SKM-1 (cell line): Measurements from ENCODE around the gene DNAJB6.
"Not testable (repeated sequence)": the region's sequence is repeated elsewhere in the genome, so short reads cannot be mapped to it uniquely, and the experiment has no call there.

ENCODE experiments used
- DNase-seq: peaks from one replicate; lab custom pipeline; 2025; ENCODE audit not compliant: unreplicated experiment; lab: John Stamatoyannopoulos, UW

Gene DNAJB6

GRCh38 chr7:157320608-157320980 is 16.2 kb upstream of the DNAJB6 start:
- DNase-seq, result no peak

DNA sequence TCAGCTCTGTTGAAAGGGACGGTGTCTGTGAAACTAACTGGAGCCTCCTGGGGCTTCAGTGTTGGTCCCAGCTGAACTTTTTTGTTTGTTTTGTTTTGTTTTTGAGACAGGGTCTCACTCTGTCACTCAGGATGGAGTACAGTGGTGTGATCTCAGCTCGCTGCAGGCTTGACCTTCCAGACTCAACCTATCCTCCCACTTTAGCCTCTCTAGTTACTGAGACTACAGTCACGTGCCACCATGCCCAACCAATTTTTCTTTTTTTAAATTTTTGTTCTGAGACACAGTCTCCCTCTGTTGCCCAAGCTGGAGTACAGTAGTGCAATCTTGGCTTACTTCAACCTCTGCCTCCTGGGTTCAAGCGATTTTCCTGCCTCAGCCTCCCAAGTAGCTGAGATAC is 13.4 kb upstream of the DNAJB6 start:
- DNase-seq, result no peak

DNA sequence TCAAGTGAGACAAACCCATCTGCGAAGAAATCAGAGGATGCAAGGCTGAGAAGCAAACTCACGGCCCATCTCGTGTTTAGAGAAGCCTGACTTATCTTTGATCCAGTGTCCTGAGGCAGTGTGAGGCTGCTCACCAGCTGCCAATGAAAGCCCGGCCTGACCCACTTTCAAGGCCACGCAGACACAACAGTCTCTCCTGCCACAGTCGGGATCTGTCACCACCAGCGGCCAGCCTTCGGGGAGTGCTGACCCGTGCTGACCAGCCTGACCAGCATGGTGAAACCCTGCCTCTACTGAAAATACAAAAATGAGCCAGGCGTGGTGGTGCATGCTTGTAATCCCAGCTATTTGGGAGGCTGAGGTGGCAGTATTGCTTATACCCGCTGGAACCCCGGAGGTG is 7.4 kb upstream of the DNAJB6 start:
- no peak for DNase-seq

DNA sequence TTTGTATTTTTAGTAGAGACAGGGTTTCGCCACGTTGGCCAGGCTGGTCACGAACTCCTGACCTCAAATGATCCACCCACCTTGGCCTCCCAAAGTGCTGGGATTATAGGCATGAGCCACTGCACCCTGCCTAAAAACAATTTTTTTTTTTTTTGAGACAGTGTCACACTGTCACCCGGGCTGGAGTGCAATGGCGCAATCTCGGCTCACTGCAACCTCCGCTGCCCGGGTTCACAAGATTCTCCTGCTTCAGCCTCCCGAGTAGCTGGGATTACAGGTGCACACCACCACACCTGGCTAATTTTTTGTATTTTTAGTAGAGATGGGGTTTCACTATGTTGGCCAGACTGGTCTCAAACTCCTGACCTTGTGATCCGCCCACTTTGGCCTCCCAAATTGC is 6.2 kb upstream of the DNAJB6 start:
- DNase-seq, result not testable (repeated sequence)

GRCh38 chr7:157331049-157331448 is 5.8 kb upstream of the DNAJB6 start:
- DNase-seq, result not testable (repeated sequence)

DNA sequence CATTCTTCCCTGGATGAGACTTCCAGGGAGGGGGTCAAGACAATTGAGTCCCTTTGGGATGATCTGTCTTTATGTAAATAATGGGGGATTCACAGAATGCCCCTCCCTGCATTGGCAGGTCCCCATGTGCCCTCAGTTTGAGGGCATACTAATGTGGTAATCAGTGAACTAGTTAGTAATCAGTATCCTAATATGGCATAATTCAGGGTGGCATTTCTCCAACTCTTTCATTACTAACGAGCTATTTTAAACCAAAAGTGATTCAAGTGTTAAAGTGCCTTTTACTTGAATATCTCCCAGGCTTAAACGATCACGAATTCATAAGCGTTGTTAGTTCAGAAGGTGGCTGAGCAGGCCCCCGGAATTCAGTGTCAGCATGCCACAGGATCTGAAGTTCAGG is 1.6 kb upstream of the DNAJB6 start:
- no peak for DNase-seq

- no peak for DNase-seq
Observed at GRCh38 chr7:157335991-157336382, 817 bp upstream of the DNAJB6 start.

DNA sequence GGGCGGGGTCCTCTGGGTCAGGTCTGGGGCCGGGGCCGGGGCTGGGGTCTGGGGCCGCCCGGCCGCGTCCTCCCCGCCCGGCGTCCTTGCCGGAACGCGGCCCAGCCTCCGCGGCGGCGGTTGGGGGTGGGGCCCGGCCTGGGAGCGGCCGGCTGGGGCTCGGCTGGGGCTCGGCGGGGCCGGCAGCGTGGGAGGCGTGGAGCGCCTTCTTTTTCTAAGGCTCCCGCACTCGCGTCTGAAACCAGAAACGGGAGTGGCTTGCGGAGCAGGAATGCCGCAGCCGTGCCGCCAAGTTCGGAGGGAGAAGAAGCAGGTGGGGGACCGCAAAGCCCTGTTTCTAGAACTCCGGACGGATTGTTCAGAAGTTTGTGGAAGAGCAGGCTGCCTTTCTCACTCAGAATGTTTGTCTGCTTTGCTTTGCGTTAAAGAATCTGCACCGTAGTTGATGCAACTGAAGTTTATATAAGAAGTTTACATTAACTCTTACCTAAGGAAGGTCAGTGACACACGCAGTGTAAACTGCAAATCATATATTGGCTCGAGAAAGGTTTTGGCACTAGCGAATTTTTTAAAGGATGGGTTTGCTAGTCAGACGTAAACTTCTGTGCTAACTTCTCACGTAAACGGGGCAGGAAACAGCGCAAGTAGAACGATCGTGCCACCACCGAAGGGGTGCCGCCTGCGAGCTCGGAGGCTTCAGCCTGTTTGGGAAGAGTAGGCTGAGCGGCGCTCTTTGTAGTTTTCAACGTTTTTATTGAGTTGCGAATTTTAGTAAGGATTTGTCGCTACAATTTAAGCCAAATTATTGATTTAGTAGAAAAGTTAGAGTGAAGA is 729 bp downstream of the DNAJB6 start:
- no peak for DNase-seq

DNA sequence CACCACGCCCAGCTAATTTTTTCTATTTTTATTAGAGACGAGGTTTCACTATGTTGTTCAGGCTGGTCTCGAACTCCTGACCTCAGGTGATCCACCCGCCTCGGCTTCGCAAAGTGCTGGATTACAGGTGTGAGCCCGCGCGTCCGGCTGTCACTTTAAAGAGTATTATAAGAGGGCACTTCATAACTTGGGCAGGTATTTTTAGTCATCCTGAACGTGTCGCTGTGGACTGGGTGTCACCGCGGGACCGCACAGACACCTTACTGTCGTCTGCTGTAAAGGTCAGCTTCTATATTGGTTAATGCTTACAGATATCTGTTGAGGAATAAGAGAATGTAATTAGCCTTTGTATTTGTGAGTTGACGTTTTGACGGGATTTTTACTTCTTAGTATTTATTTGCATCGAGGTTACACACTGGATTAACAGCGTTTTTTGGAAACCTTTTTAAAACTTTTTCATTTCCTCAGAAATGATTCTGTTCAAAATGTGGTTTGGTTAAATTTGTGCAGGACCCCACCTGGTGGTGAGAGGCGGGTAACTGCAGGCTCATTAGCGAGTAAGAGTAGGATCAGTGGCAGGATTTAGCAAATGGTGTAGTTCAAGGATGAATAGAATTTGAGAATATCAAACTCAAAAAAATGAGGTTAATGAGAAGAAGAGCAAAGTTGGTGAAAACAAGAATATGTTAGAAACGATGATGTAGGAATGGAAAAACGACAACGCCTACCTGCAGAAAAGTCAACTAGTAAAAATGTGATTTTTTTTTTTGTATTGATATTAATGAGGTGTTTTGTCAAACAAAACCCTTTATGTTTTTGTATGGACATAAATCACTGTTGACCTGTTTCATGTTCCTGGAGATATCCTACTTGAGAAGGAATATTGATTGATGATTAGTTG is 3.2 kb downstream of the DNAJB6 start:
- no peak for DNase-seq

GRCh38 chr7:157347217-157347904 is 10.6 kb downstream of the DNAJB6 start:
- no peak for DNase-seq

DNA sequence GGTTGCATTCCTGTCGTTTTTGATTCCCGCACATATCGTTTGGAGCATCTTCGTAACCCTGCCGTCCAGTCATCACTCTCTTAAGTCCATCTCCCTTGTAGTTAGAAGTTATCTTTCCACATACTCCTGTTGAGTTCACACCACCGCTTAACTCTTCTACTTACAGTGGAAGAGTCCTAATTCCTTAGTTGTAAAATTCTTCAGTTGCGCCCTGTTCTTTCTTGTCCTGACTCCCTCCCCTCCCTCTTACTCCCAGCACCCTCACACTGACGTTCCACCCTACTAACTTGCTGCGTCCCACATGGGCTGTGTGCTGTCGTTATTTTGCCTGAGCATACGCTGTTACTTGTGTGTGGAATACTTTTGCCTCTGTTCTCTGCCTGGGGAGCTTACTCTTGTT is 11.7 kb downstream of the DNAJB6 start:
- no peak for DNase-seq

DNA sequence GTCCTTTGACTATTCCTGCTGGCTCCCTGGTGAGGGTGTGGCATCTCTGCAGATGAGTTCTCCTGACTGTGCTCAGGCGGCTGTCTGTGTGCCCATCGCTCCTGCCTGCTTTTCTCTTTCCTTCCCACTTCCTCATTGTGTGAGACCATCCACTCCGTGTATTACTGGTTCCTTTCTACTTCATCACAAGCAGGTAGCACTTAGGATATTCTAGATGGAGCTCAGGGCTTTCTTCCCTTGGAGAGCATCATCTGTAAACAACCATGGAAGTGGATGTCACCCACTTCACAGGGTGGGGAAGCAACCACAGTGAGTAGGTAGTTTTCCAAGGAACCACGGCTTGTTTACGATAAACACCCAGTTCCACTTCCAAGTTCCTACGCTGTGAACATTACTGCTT is 15.7 kb downstream of the DNAJB6 start:
- DNase-seq, result no peak

DNA sequence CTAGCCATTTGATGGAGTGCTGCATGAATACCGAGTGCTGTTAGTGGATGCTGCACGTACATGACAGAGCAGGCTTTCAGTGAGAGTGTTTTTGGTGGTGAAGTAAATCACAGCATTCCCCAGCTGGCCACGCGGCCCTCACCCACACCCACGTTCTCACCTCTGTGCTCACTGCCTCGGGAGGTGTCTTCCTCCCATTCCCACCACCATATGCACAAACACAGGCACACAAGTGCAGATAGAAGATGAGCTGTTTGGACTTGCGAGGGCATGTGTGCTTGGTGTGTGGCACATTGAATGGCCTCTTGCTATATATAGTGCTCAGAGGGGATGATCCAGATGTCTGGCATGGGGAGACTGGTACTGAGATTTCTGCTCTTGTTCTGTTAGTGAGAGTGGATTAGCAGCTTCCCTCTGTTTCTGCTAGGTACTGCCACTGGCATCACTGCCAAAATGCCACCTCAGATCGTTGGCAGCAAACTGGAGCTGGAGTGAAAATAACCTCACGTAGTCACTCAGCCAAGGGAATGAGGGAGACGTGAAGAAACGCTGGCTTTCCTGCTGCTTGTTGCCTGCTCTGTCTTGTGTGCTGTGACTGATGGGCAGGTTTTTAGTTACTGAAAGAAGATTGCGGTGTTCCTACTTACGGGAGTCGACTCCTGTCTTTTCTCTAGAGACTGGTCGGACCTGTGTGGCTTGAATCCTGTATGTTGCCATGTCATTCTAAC is 19.1 kb downstream of the DNAJB6 start:
- no peak for DNase-seq

GRCh38 chr7:157357129-157358040 is 20.6 kb downstream of the DNAJB6 start:
- DNase-seq, result no peak

DNA sequence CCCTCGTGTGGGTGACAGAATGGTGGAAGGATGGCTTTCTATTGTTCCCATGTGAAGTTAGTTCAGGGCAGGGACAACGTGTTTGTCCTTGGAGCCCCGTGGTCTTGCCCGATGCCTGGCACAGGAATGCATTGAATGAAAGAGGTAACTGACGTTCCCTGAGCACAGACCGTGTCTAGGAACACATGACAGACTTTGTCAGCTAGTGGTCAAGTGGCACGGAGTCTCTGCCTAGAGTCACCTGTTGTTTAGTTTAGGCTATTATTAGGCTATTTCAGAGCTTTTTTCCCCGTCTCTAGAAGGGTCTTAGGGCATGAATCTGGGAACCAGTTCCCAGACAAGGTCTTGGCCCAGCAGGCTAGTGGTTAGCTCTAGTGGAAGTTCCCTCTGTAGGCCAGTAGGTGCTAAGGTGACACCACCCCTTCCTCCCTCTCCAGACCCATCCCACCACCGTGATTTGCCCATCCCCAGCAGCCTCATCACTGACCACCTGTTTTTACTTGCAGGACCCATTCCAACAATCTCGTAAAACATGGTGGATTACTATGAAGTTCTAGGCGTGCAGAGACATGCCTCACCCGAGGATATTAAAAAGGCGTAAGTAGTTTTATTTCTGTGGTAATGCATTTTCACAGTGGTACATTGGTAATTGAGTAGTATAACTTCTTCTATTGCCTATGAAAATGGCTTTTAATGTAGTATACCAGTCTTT is 21.4 kb downstream of the DNAJB6 start:
- no peak for DNase-seq

DNA sequence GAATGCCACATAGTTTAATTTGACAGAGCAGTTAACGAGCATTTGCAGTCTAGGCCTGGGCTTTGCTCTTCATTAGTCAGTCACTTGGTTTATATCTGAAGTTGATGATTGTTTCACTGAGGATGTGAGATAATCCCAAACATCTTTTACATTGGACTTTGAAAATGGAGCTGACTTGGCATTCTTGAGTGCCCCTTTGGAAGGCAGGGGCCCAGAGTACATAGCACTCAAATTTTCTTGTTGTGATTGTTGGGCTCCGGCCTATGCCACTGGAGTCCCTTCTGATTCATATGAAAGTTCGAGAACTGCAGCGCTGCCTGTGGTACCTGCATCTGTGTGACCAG is 21.9 kb downstream of the DNAJB6 start:
- DNase-seq, result no peak

DNA sequence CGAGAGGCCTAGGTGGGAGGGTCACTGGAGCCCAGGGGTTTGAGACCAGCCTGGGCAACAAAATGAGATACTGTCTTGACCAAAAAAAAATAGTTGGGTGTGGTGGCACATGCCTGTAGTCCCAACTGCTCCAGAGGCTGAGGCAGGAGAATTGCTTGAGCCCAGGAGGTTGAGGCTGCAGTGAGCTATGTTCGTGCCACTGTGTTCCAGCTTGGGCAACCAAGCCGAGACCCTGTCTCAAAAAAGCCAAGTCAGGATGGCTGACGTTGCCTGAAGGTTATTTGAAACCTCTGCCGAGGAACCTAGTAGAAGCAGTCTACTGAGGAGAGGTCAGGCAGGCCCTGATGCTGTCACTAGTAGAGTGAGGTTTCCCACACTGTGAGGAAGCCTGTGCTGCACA is 22.8 kb downstream of the DNAJB6 start:
- no peak for DNase-seq

GRCh38 chr7:157360483-157361025 is 23.8 kb downstream of the DNAJB6 start:
- DNase-seq, result no peak

DNA sequence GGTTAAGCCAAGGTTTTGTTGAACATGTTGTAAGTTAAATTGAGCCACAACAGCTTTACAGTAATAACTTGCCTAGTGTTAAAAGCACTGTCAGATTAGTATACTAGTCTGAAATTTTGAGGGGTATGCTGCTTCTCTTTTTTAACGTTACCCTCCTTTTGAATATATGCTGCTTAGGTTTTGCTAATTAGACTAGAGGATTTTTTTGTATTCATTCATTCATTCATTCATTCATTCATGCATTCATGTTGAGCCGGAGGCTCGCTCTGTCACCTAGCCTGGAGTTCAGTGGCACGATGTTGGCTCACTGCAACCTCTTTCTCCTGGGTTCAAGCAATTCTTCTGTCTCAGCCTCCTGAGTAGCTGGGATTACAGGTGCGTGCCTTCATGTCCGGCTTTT is 24.7 kb downstream of the DNAJB6 start:
- no peak for DNase-seq
